ENCODE data around the gene RNF181.

RNF181 gene

GRCh38 chr2:85583667-85584353 lies 11.7 kb upstream of the RNF181 start:
- DNase-seq (ENCODE audit: low spot score) = peak; percentile 88
- in situ Hi-C loops (cut with MboI; ENCODE audit: low pct_unique_long_range_greater_than_20kb, low sequenced_read_pairs, unreplicated experiment) = no loop called here
- peak; percentile 10 for TF ChIP-seq CTCF (IDR thresholded peaks at IDR 0.05; ENCODE audit: extremely low read depth, insufficient read depth, missing control alignments)

- no peak for TF ChIP-seq CTCF (IDR thresholded peaks at IDR 0.05; ENCODE audit: extremely low read depth, insufficient read depth, missing control alignments)
- in situ Hi-C loops (cut with MboI; ENCODE audit: low pct_unique_long_range_greater_than_20kb, low sequenced_read_pairs, unreplicated experiment) = no loop called here
- no peak for DNase-seq (ENCODE audit: low spot score)
Observed at GRCh38 chr2:85584354-85584856, 11.1 kb upstream of the RNF181 start, which contains the start of gene VAMP5. Gene VAMP5 (plus strand): TSS chr2:85584431. CDS start chr2:85584491, 60 bp downstream.

GRCh38 chr2:85584857-85585780 lies 10.4 kb upstream of the RNF181 start:
- in situ Hi-C loops (cut with MboI; ENCODE audit: low pct_unique_long_range_greater_than_20kb, low sequenced_read_pairs, unreplicated experiment) = no loop called here
- no peak for TF ChIP-seq CTCF (IDR thresholded peaks at IDR 0.05; ENCODE audit: extremely low read depth, insufficient read depth, missing control alignments)
- peak; percentile 56 for DNase-seq (ENCODE audit: low spot score)

GRCh38 chr2:85585781-85586105 lies 9.8 kb upstream of the RNF181 start:
- in situ Hi-C loops (cut with MboI; ENCODE audit: low pct_unique_long_range_greater_than_20kb, low sequenced_read_pairs, unreplicated experiment) = no loop called here
- DNase-seq (ENCODE audit: low spot score) = no peak
- TF ChIP-seq CTCF (IDR thresholded peaks at IDR 0.05; ENCODE audit: extremely low read depth, insufficient read depth, missing control alignments) = no peak

GRCh38 chr2:85588236-85588635 lies 7.3 kb upstream of the RNF181 start:
- DNase-seq (ENCODE audit: low spot score) = no peak
- in situ Hi-C loops (cut with MboI; ENCODE audit: low pct_unique_long_range_greater_than_20kb, low sequenced_read_pairs, unreplicated experiment) = no loop called here
- TF ChIP-seq CTCF (IDR thresholded peaks at IDR 0.05; ENCODE audit: extremely low read depth, insufficient read depth, missing control alignments) = no peak

GRCh38 chr2:85588645-85589044 lies 6.9 kb upstream of the RNF181 start:
- DNase-seq (ENCODE audit: low spot score) = no peak
- in situ Hi-C loops (cut with MboI; ENCODE audit: low pct_unique_long_range_greater_than_20kb, low sequenced_read_pairs, unreplicated experiment) = no loop called here
- TF ChIP-seq CTCF (IDR thresholded peaks at IDR 0.05; ENCODE audit: extremely low read depth, insufficient read depth, missing control alignments) = no peak

All from GM13977 (cell line).